GM12878 (cell line): ENCODE data around the gene CTNNA1. TPM values are rescaled to one million over a fixed set of nuclear protein-coding genes. Genes with fewer than 3 reads are reported as not detected.

Experiments used
- CHD2 ChIP-seq: IDR thresholded peaks from 2 replicates; pipeline ENCODE4 v1.6.1; 2011; ENCODE audit warnings: low read depth, low read length, improper control_type of control experiment, borderline replicate concordance
- CUX1 ChIP-seq: IDR thresholded peaks from 2 replicates; pipeline ENCODE4 v1.6.1; 2012; ENCODE audit warnings: improper control_type of control experiment, low read depth, low read length; ENCODE audit not compliant: insufficient replicate concordance
- JUND ChIP-seq: IDR thresholded peaks from 2 replicates; pipeline ENCODE4 v1.6.1; 2012; ENCODE audit warnings: low read depth, mild to moderate bottlenecking, low read length, improper control_type of control experiment, moderate library complexity
- MLLT1 ChIP-seq: fragments of 450-650 bp; IDR thresholded peaks from 2 replicates; pipeline ENCODE4 v1.6.1; 2016; ENCODE audit warnings: mild to moderate bottlenecking
- RELA ChIP-seq: fragments of 450-650 bp; IDR thresholded peaks from 2 replicates; pipeline ENCODE4 v1.8.0; 2014; ENCODE audit warnings: borderline replicate concordance; ENCODE audit not compliant: partially characterized antibody
- REST ChIP-seq: IDR thresholded peaks from 2 replicates; pipeline ENCODE4 v1.6.1; 2012; ENCODE audit warnings: mild to moderate bottlenecking, low read depth, low read length
- SIX5 ChIP-seq: IDR thresholded peaks from 2 replicates; pipeline ENCODE4 v1.6.1; 2011; ENCODE audit warnings: mild to moderate bottlenecking, low read depth, low read length, moderate library complexity; ENCODE audit not compliant: severe bottlenecking
- SMARCA5 ChIP-seq: fragments of 450-650 bp; IDR thresholded peaks from 2 replicates; pipeline ENCODE4 v1.6.1; 2017; ENCODE audit warnings: mild to moderate bottlenecking
- polyA plus RNA-seq, 11 experiments: library from polyadenylated mRNA; depleted of rRNA in 4 of 11; unstranded in 6 of 11; stranded (reverse) in 5 of 11; fragments of >200 nt; fragmentation: Nextera tagmentation in 4 of 11; fragmentation: Illumina TruSeq in 1 of 11; extraction: Ambion mirVana in 4 of 11; extraction: Trizol in 1 of 11; gene quantifications; 1 replicate in 1 of 11; 2 replicates in 10 of 11; pipeline versions ENCODE4 v1.2.1 to v1.2.3, GENCODE V29; 2011 to 2016; ENCODE audit warnings: inconsistent platforms in 2 of 11, missing spikeins in 2 of 11, low read depth in 1 of 11
- total RNA-seq, 4 experiments: library from RNA; depleted of rRNA in 3 of 4; stranded (reverse); fragments of >200 nt in 3 of 4; fragmentation: Illumina TruSeq in 1 of 4; extraction: Trizol in 1 of 4; gene quantifications; 2 replicates each; pipeline versions ENCODE4 v1.2.1 to v1.2.3, GENCODE V29; 2013 to 2021

Gene CTNNA1
- total and polyA plus RNA-seq, 10 of the 15 experiments (the other 5 are each of a cell fraction or from before 2014, with no cell fraction given) = 32.6 to 104 (median 57.7) TPM

- TF ChIP-seq MLLT1 (no peak), REST (no peak), CHD2 (no peak), SIX5 (no peak), RELA (no peak), SMARCA5 (no peak), JUND (no peak), CUX1 (no peak)
Observed at GRCh38 chr5:138805096-138805495, 51.9 kb downstream of the CTNNA1 start (continued).
